PC-3 (cell line): Measurements from ENCODE around the gene CYB561D1. TPM values are rescaled to one million over a fixed set of nuclear protein-coding genes. Genes with fewer than 3 reads are reported as not detected.

ENCODE experiments used
- ATAC-seq: fragments of 200-7000 bp; cut with Tn5 transposase; 2 replicates; pipeline ENCODE4 v1.9.1; 2020; ENCODE audit warnings: mild to moderate bottlenecking, moderate library complexity
- BruUV-seq: library from RNA; stranded (reverse); fragments of 400-500 nt; replicated peaks from 2 replicates; lab custom pipeline; 2021; lab: Mats Ljungman, UMichigan
- CTCF ChIA-PET: fragments of 300-600 bp; sonication (Branson Sonifier 250); formaldehyde crosslinking; loops from one replicate; lab custom pipeline; 2022; ENCODE audit warnings: antibody characterized with exemption; lab: Charles Lee
- POLR2A ChIA-PET: fragments of 300-600 bp; sonication (Branson Sonifier 250); formaldehyde crosslinking; loops from one replicate; lab custom pipeline; 2022; ENCODE audit warnings: antibody characterized with exemption; ENCODE audit not compliant: unreplicated experiment; lab: Charles Lee
- DNase-seq: peaks from one replicate; pipeline ENCODE4 v3.0.0-alpha.2; 2015
- H2AFZ ChIP-seq: fragments of 300-600 bp; sonication (generic); 2 replicates; pipeline ENCODE4 v1.6.0; 2016; ENCODE audit warnings: antibody characterized with exemption, low read length
- H3F3A ChIP-seq: fragments of 300-600 bp; sonication (generic); one replicate; pipeline ENCODE4 v1.6.0; 2017; ENCODE audit warnings: antibody characterized with exemption, low read length, control low read depth, mild to moderate bottlenecking; ENCODE audit not compliant: unreplicated experiment
- H3K27ac ChIP-seq: fragments of 300-600 bp; sonication (generic); 2 replicates; pipeline ENCODE4 v1.5.1; 2016; ENCODE audit warnings: mild to moderate bottlenecking, low read length
- H3K27me3 ChIP-seq: fragments of 300-600 bp; sonication (generic); 2 replicates; pipeline ENCODE4 v1.6.1; 2016; ENCODE audit warnings: low read length, mixed read lengths
- H3K36me3 ChIP-seq: fragments of 300-600 bp; sonication (generic); 2 replicates; pipeline ENCODE4 v1.6.1; 2016; ENCODE audit warnings: low read depth, mixed run types, low read length, mixed read lengths
- H3K4me1 ChIP-seq: fragments of 300-600 bp; sonication (generic); 2 replicates; pipeline ENCODE4 v1.5.1; 2016; ENCODE audit warnings: low read length; ENCODE audit not compliant: insufficient read depth
- H3K4me2 ChIP-seq: fragments of 300-600 bp; sonication (generic); 2 replicates; pipeline ENCODE4 v1.6.0; 2016; ENCODE audit warnings: low read length
- H3K4me3 ChIP-seq: fragments of 300-600 bp; sonication (generic); 2 replicates; pipeline ENCODE4 v1.5.1; 2016; ENCODE audit warnings: mild to moderate bottlenecking, low read length, mixed read lengths
- H3K79me2 ChIP-seq: fragments of 300-600 bp; sonication (generic); 2 replicates; pipeline ENCODE4 v1.6.1; 2017; ENCODE audit warnings: low read length, mixed read lengths
- H3K9ac ChIP-seq: fragments of 300-600 bp; sonication (generic); 2 replicates; pipeline ENCODE4 v1.6.0; 2016; ENCODE audit warnings: mild to moderate bottlenecking, low read length
- H3K9me2 ChIP-seq: fragments of 300-600 bp; sonication (generic); replicated peaks from 2 replicates; pipeline ENCODE4 v1.6.1; 2016; ENCODE audit warnings: mixed run types, low read length, mixed read lengths
- H3K9me3 ChIP-seq: fragments of 300-600 bp; sonication (generic); 2 replicates; pipeline ENCODE4 v1.6.1; 2016; ENCODE audit warnings: low read length, mixed read lengths
- H4K20me1 ChIP-seq: fragments of 300-600 bp; sonication (generic); 2 replicates; pipeline ENCODE4 v1.6.1; 2016; ENCODE audit warnings: low read length, mixed read lengths
- EZH2 ChIP-seq: fragments of 300-600 bp; sonication (generic); IDR thresholded peaks from one replicate; pipeline ENCODE4 v1.6.1; 2017; ENCODE audit warnings: antibody characterized with exemption, mild to moderate bottlenecking, low read length; ENCODE audit not compliant: unreplicated experiment
- EZH2phosphoT487 ChIP-seq: fragments of 300-600 bp; sonication (generic); IDR thresholded peaks from 2 replicates; pipeline ENCODE4 v1.6.1; 2018; ENCODE audit warnings: mild to moderate bottlenecking, antibody characterized with exemption, low read length, borderline replicate concordance
- intact Hi-C: fragments of 100-400 bp; cut with micrococcal nuclease; formaldehyde crosslinking; loops from 2 replicates; pipeline ENCODE4 v1.9.0; 2023
- total RNA-seq: library from RNA; depleted of rRNA; stranded (reverse); fragments of >200 nt; gene quantifications from 2 replicates; pipeline ENCODE4 v1.2.3, GENCODE V29; 2014
- TF ChIP-seq, protein P1 (sequence below): fragments of 300-600 bp; sonication (generic); conservative IDR thresholded peaks from 2 replicates; pipeline ENCODE4 v1.5.1; 2017; ENCODE audit warnings: antibody characterized with exemption, low read depth, mild to moderate bottlenecking, low read length

Gene CYB561D1
- total RNA-seq, 1 experiment from 2014 or later: 2.7 TPM

DNA sequence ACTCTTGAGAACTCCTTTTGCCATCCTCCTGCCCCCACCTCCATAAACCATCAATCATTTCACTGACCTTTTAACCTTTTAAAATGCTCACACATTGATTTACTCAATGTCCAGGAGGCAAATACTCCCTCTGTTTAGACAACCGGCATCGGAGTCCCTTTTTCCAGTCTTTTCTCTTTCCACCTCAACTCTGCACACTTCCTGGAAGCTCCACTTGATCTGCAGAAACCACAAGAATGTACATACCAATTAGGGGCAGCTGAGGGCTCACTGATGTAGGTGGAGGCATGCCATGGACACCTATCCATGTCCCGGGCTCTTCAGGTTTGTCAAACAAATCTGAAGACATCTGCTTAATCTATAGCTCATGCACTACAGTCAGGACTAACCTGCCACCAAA is 21.0 kb downstream of the CYB561D1 start:
- H3K79me2 ChIP-seq: no peaks in the 10 kb centered on the region
- no peak overlapping the region for H3K9ac ChIP-seq
- ChIA-PET POLR2A (no interaction called here), CTCF (no interaction called here)
- H3K9me2 ChIP-seq: no peaks in the 10 kb centered on the region
- H3K27ac ChIP-seq: no peak overlapping the region
- H3K4me2 ChIP-seq: no peak overlapping the region
- ATAC-seq (no peak), DNase-seq (no peak)
- H2AFZ ChIP-seq: no peak overlapping the region
- BruUV-seq: no TSS peak
- intact Hi-C loops: no loop called here
- H3K9me3 ChIP-seq: no peaks in the 10 kb centered on the region
- TF ChIP-seq, protein P1, sequence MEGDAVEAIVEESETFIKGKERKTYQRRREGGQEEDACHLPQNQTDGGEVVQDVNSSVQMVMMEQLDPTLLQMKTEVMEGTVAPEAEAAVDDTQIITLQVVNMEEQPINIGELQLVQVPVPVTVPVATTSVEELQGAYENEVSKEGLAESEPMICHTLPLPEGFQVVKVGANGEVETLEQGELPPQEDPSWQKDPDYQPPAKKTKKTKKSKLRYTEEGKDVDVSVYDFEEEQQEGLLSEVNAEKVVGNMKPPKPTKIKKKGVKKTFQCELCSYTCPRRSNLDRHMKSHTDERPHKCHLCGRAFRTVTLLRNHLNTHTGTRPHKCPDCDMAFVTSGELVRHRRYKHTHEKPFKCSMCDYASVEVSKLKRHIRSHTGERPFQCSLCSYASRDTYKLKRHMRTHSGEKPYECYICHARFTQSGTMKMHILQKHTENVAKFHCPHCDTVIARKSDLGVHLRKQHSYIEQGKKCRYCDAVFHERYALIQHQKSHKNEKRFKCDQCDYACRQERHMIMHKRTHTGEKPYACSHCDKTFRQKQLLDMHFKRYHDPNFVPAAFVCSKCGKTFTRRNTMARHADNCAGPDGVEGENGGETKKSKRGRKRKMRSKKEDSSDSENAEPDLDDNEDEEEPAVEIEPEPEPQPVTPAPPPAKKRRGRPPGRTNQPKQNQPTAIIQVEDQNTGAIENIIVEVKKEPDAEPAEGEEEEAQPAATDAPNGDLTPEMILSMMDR: no peak
- TF ChIP-seq EZH2phosphoT487 (no peak), EZH2 (no peak)
- H4K20me1 ChIP-seq: no peaks in the 10 kb centered on the region
- H3K4me1 ChIP-seq: peaks cover 6% of the 10 kb centered on the region; the same call in 1 of the 2 replicates
- H3F3A ChIP-seq: no peaks in the 10 kb centered on the region
- H3K4me3 ChIP-seq: no peak overlapping the region
- H3K27me3 ChIP-seq: no peaks in the 10 kb centered on the region
- no peaks in the 10 kb centered on the region for H3K36me3 ChIP-seq

- no peaks in the 10 kb centered on the region for H4K20me1 ChIP-seq
- ATAC-seq (no peak), DNase-seq (no peak)
- H3K4me3 ChIP-seq: no peak overlapping the region
- no peak overlapping the region for H3K27ac ChIP-seq
- no peaks in the 10 kb centered on the region for H3K9me2 ChIP-seq
- intact Hi-C loops: no loop called here
- no peaks in the 10 kb centered on the region for H3K27me3 ChIP-seq
- POLR2A ChIA-PET: no interaction called here
- no peaks in the 10 kb centered on the region for H3K4me1 ChIP-seq
- CTCF ChIA-PET: no interaction called here
- TF ChIP-seq, protein P1: no peak
- TF ChIP-seq EZH2phosphoT487 (no peak), EZH2 (no peak)
- no peak overlapping the region for H2AFZ ChIP-seq
- H3F3A ChIP-seq: no peaks in the 10 kb centered on the region
- H3K79me2 ChIP-seq: no peaks in the 10 kb centered on the region
- no peak overlapping the region for H3K9ac ChIP-seq
- no TSS peak for BruUV-seq
- no peak overlapping the region for H3K4me2 ChIP-seq
- no peaks in the 10 kb centered on the region for H3K9me3 ChIP-seq
- H3K36me3 ChIP-seq: no peaks in the 10 kb centered on the region
Observed at GRCh38 chr1:109516872-109517271, 23.0 kb downstream of the CYB561D1 start.

- no peak overlapping the region for H3K27ac ChIP-seq
- no peaks in the 10 kb centered on the region for H3K4me1 ChIP-seq
- TF ChIP-seq EZH2phosphoT487 (no peak), EZH2 (no peak)
- TF ChIP-seq, protein P1: no peak
- H4K20me1 ChIP-seq: no peaks in the 10 kb centered on the region
- H3K4me3 ChIP-seq: no peak overlapping the region
- ChIA-PET POLR2A (no interaction called here), CTCF (no interaction called here)
- no peak overlapping the region for H2AFZ ChIP-seq
- intact Hi-C loops: no loop called here
- H3F3A ChIP-seq: no peaks in the 10 kb centered on the region
- H3K27me3 ChIP-seq: no peaks in the 10 kb centered on the region
- no peak for ATAC-seq
- H3K9me3 ChIP-seq: no peaks in the 10 kb centered on the region
- H3K4me2 ChIP-seq: no peak overlapping the region
- DNase-seq: no peak
- H3K36me3 ChIP-seq: no peaks in the 10 kb centered on the region
- H3K9me2 ChIP-seq: no peaks in the 10 kb centered on the region
- no peaks in the 10 kb centered on the region for H3K79me2 ChIP-seq
- no TSS peak for BruUV-seq
- H3K9ac ChIP-seq: no peak overlapping the region
Observed at GRCh38 chr1:109517337-109517736, 23.4 kb downstream of the CYB561D1 start.
